ENCODE measurements around the gene RNF17. TPM values are rescaled to one million over a fixed set of nuclear protein-coding genes. Genes with fewer than 3 reads are reported as not detected.

The RNF17 gene
- total and polyA plus RNA-seq, 10 of the 15 experiments (the other 5 are each of a cell fraction or from before 2014, with no cell fraction given): not detected

- ChIA-PET RAD21 (ENCODE audit: unreplicated experiment) (interaction anchor here (1.6 kb wide), 1 partner anchor 23 kb away, joined by 5 read pairs; no protein-coding TSS in a partner anchor), POLR2A (interaction anchor here (1.2 to 1.9 kb wide), 2 partner anchors 16 to 28 kb away, joined by 3 to 4 read pairs; no protein-coding TSS in a partner anchor), SMC1A (ENCODE audit: uncharacterized antibody, unreplicated experiment) (interaction anchor here (1.0 to 1.5 kb wide), 3 partner anchors 16 to 30 kb away, joined by 3 to 4 read pairs (median 4); no protein-coding TSS in a partner anchor), CTCF (interaction anchor here (1.6 kb wide), 1 partner anchor 11 kb away, joined by 4 read pairs; no protein-coding TSS in a partner anchor)
- Histone ChIP-seq H3K9me3 (replicated peaks; ENCODE audit: control insufficient read depth, insufficient read depth, low read length) (no peaks in the 10 kb centered on the region), H3K36me3 (ENCODE audit: control insufficient read depth in 2 of 2, insufficient read depth in 2 of 2, low read length in 1 of 2) (peaks cover 14 to 30% of the 10 kb centered on the region in 2 experiments), H4K20me1 (ENCODE audit: control insufficient read depth, insufficient read depth) (no peaks in the 10 kb centered on the region), H2AFZ (ENCODE audit: control insufficient read depth, low read depth, low read length) (no peak overlapping the region; the same call in 1 of the 2 replicates), H3K27ac (ENCODE audit: control insufficient read depth, insufficient read depth) (peak overlapping the region; percentile 20; the same call in 1 of the 2 replicates), H3K9ac (ENCODE audit: control insufficient read depth, insufficient read depth, low read length) (no peak overlapping the region), H3K27me3 (replicated peaks in 1 of 2; ENCODE audit: control insufficient read depth in 2 of 2, insufficient read depth in 2 of 2, low read length in 1 of 2) (no peaks in the 10 kb centered on the region), H3K4me1 (ENCODE audit: control insufficient read depth, insufficient read depth, low read length) (peaks cover 10% of the 10 kb centered on the region), H3K79me2 (ENCODE audit: control insufficient read depth, insufficient read depth, low read length) (no peaks in the 10 kb centered on the region), H3K4me2 (ENCODE audit: control insufficient read depth, insufficient read depth) (no peak overlapping the region), H3K4me3 (no peak overlapping the region)
- intact Hi-C loops (cut with micrococcal nuclease; ENCODE audit: unreplicated experiment): loop anchor here (5.0 kb wide), 1 partner anchor 34 kb away; a partner anchor contains a TSS
- peak; percentile 88 for ATAC-seq
- BruUV-seq (replicated peaks): no TSS peak
- FAIRE-seq: peak; percentile 69
- 23% methylated on average over 3 of the region's 3 CpGs for WGBS (ENCODE audit: insufficient coverage, insufficient replicate concordance, low lambda C conversion rate, missing lambda C conversion rate)
- TF ChIP-seq JUNB (IDR thresholded peaks at IDR 0.05) (peak; percentile 35; the same call in 1 of the 2 replicates), RUNX3 (IDR thresholded peaks at IDR 0.05; ENCODE audit: low read length) (peak; percentile 38; the same call in 1 of the 2 replicates), PAX5 (IDR thresholded peaks at IDR 0.05; ENCODE audit: borderline replicate concordance, low read depth, low read length) (no peak), SPI1 (IDR thresholded peaks at IDR 0.05; ENCODE audit: borderline replicate concordance, insufficient read depth, low read depth, low read length) (peak; percentile 29; the same call in 1 of the 2 replicates), SUZ12 (IDR thresholded peaks at IDR 0.05; ENCODE audit: unreplicated experiment) (no peak), YY1 (IDR thresholded peaks at IDR 0.05; ENCODE audit: low read depth, low read length) (peak; percentile 74; the same call in 1 of the 2 replicates)
- in situ Hi-C loops (cut with MboI): no loop called here
- peak; percentile 45 for DNase-seq (ENCODE audit: low read depth, low spot score)
These were observed 124.4 kb downstream of the RNF17 start for GRCh38 chr13:24888291-24888931.

- H3K9ac ChIP-seq (ENCODE audit: control insufficient read depth, insufficient read depth, low read length): no peak overlapping the region
- no peaks in the 10 kb centered on the region for H3K79me2 ChIP-seq (ENCODE audit: control insufficient read depth, insufficient read depth, low read length)
- 97% methylated on average over 7 of the region's 7 CpGs for WGBS (ENCODE audit: insufficient coverage, insufficient replicate concordance, low lambda C conversion rate, missing lambda C conversion rate)
- H3K4me2 ChIP-seq (ENCODE audit: control insufficient read depth, insufficient read depth): no peak overlapping the region
- in situ Hi-C loops (cut with MboI): no loop called here
- no peak overlapping the region for H2AFZ ChIP-seq (ENCODE audit: control insufficient read depth, low read depth, low read length)
- BruUV-seq (replicated peaks): no TSS peak
- no peaks in the 10 kb centered on the region for H3K9me3 ChIP-seq (replicated peaks; ENCODE audit: control insufficient read depth, insufficient read depth, low read length)
- no peaks in the 10 kb centered on the region for H4K20me1 ChIP-seq (ENCODE audit: control insufficient read depth, insufficient read depth)
- no peaks in the 10 kb centered on the region for H3K27me3 ChIP-seq (replicated peaks in 1 of 2; ENCODE audit: control insufficient read depth in 2 of 2, insufficient read depth in 2 of 2, low read length in 1 of 2)
- FAIRE-seq: no peak
- no peak overlapping the region for H3K4me3 ChIP-seq
- no peak for DNase-seq (ENCODE audit: low read depth, low spot score)
- ATAC-seq: no peak
- intact Hi-C loops (cut with micrococcal nuclease; ENCODE audit: unreplicated experiment): no loop called here
- H3K4me1 ChIP-seq (ENCODE audit: control insufficient read depth, insufficient read depth, low read length): peaks cover 10% of the 10 kb centered on the region
- POLR2A ChIA-PET: no interaction called here
- no peak for TF ChIP-seq MTA2 (IDR thresholded peaks at IDR 0.05; ENCODE audit: low read depth)
- TF ChIP-seq NBN (IDR thresholded peaks at IDR 0.05): no peak
- TF ChIP-seq BHLHE40 (IDR thresholded peaks at IDR 0.05; ENCODE audit: borderline replicate concordance in 1 of 2, low read depth in 2 of 2, low read length in 1 of 2): no peak
- TF ChIP-seq ATF2 (IDR thresholded peaks at IDR 0.05; ENCODE audit: low read length): no peak
- TF ChIP-seq SUZ12 (IDR thresholded peaks at IDR 0.05; ENCODE audit: unreplicated experiment): no peak
- TF ChIP-seq NRF1 (conservative IDR thresholded peaks at IDR 0.05; ENCODE audit: low read depth, low read length): no peak
- TF ChIP-seq IKZF1 (conservative IDR thresholded peaks at IDR 0.05): no peak
- no peak for TF ChIP-seq FOS (IDR thresholded peaks at IDR 0.05; ENCODE audit: borderline replicate concordance, extremely low read depth, insufficient read length)
- TF ChIP-seq HCFC1 (IDR thresholded peaks at IDR 0.05; ENCODE audit: low read length): no peak
- no peak for TF ChIP-seq NFYB (IDR thresholded peaks at IDR 0.05; ENCODE audit: insufficient read depth, low read depth, low read length)
- SMC1A ChIA-PET (ENCODE audit: uncharacterized antibody, unreplicated experiment): interaction anchor here (1.3 kb wide), 1 partner anchor 9 kb away, joined by 3 read pairs; no protein-coding TSS in a partner anchor
- CTCF ChIA-PET: no interaction called here
- peaks cover 18 to 27% of the 10 kb centered on the region in 2 experiments for H3K36me3 ChIP-seq (ENCODE audit: control insufficient read depth in 2 of 2, insufficient read depth in 2 of 2, low read length in 1 of 2)
- H3K27ac ChIP-seq (ENCODE audit: control insufficient read depth, insufficient read depth): no peak overlapping the region
- RAD21 ChIA-PET (ENCODE audit: unreplicated experiment): no interaction called here
These were observed 126.3 kb downstream of the RNF17 start for GRCh38 chr13:24890256-24890655.

All from GM12878 (cell line).